ENCODE results near the gene GMDS.

GMDS gene

GRCh38 chr6:1665214-1665613 is 580.2 kb downstream of the GMDS start:
- Histone ChIP-seq H2BK5ac (ENCODE audit: low read depth, low read length, poor library complexity, severe bottlenecking) (no peak overlapping the region), H3K36me3 (ENCODE audit: control insufficient read depth in 1 of 2, insufficient read depth in 2 of 2, low read depth in 1 of 2, low read length in 2 of 2) (peaks cover 0 to 6% of the 10 kb centered on the region in 2 experiments), H3K9me3 (ENCODE audit: control insufficient read depth, low read length) (no peaks in the 10 kb centered on the region), H3K4me3 (ENCODE audit: insufficient read depth in 1 of 2, low read depth in 1 of 2, low read length in 2 of 2) (no peak overlapping the region), H3K4me2 (ENCODE audit: low read length, poor library complexity, severe bottlenecking) (no peak overlapping the region), H3K14ac (ENCODE audit: low read length in 2 of 2) (no peak overlapping the region), H2AK5ac (ENCODE audit: low read length, severe bottlenecking) (no peak overlapping the region), H2BK12ac (ENCODE audit: low read length in 2 of 2) (no peak overlapping the region), H3K79me1 (replicated peaks; ENCODE audit: low read length, poor library complexity, severe bottlenecking) (no peaks in the 10 kb centered on the region), H3K18ac (ENCODE audit: low read depth in 1 of 2, low read length in 2 of 2) (no peak overlapping the region), H4K91ac (ENCODE audit: low read length) (no peak overlapping the region), H2BK15ac (ENCODE audit: low read depth, poor library complexity, severe bottlenecking) (no peak overlapping the region), H3K27ac (ENCODE audit: low read length, poor library complexity, severe bottlenecking) (no peak overlapping the region), H2BK120ac (ENCODE audit: low read depth, low read length) (no peak overlapping the region), H3K27me3 (ENCODE audit: control insufficient read depth in 1 of 2, insufficient read depth in 1 of 2, low read length in 2 of 2) (no peaks in the 10 kb centered on the region), H4K8ac (ENCODE audit: low read length) (no peak overlapping the region), H3K9ac (ENCODE audit: low read length) (no peak overlapping the region), H3K23ac (ENCODE audit: low read length in 2 of 2) (no peak overlapping the region), H2AFZ (ENCODE audit: low read depth, low read length) (no peak overlapping the region), H3K4ac (ENCODE audit: low read depth in 1 of 2, low read length in 2 of 2) (no peak overlapping the region), H3K4me1 (ENCODE audit: control insufficient read depth, insufficient read depth, low read depth, low read length) (peaks cover 2% of the 10 kb centered on the region)
- no peak for DNase-seq
- 48% methylated on average over 2 of the region's 2 CpGs for WGBS

- H2BK5ac ChIP-seq (ENCODE audit: low read depth, low read length, poor library complexity, severe bottlenecking): no peak overlapping the region
- no peak overlapping the region for H3K9ac ChIP-seq (ENCODE audit: low read length)
- no peaks in the 10 kb centered on the region for H3K79me1 ChIP-seq (replicated peaks; ENCODE audit: low read length, poor library complexity, severe bottlenecking)
- H3K4me2 ChIP-seq (ENCODE audit: low read length, poor library complexity, severe bottlenecking): no peak overlapping the region
- no peak overlapping the region for H3K23ac ChIP-seq (ENCODE audit: low read length in 2 of 2)
- H2AFZ ChIP-seq (ENCODE audit: low read depth, low read length): no peak overlapping the region
- no peak overlapping the region for H3K14ac ChIP-seq (ENCODE audit: low read length in 2 of 2)
- no peak overlapping the region for H3K18ac ChIP-seq (ENCODE audit: low read depth in 1 of 2, low read length in 2 of 2)
- no peaks in the 10 kb centered on the region for H3K27me3 ChIP-seq (ENCODE audit: control insufficient read depth in 1 of 2, insufficient read depth in 1 of 2, low read length in 2 of 2)
- H2BK120ac ChIP-seq (ENCODE audit: low read depth, low read length): no peak overlapping the region
- no peak overlapping the region for H2AK5ac ChIP-seq (ENCODE audit: low read length, severe bottlenecking)
- no peak overlapping the region for H4K8ac ChIP-seq (ENCODE audit: low read length)
- no peak overlapping the region for H2BK15ac ChIP-seq (ENCODE audit: low read depth, poor library complexity, severe bottlenecking)
- peaks cover 0 to 6% of the 10 kb centered on the region in 2 experiments for H3K36me3 ChIP-seq (ENCODE audit: control insufficient read depth in 1 of 2, insufficient read depth in 2 of 2, low read depth in 1 of 2, low read length in 2 of 2)
- no peak overlapping the region for H3K4ac ChIP-seq (ENCODE audit: low read depth in 1 of 2, low read length in 2 of 2)
- no peaks in the 10 kb centered on the region for H3K4me1 ChIP-seq (ENCODE audit: control insufficient read depth, insufficient read depth, low read depth, low read length)
- DNase-seq: no peak
- no peak overlapping the region for H3K4me3 ChIP-seq (ENCODE audit: insufficient read depth in 1 of 2, low read depth in 1 of 2, low read length in 2 of 2)
- H2BK12ac ChIP-seq (ENCODE audit: low read length in 2 of 2): no peak overlapping the region
- no peak overlapping the region for H4K91ac ChIP-seq (ENCODE audit: low read length)
- H3K27ac ChIP-seq (ENCODE audit: low read length, poor library complexity, severe bottlenecking): no peak overlapping the region
- 64% methylated on average over 6 of the region's 6 CpGs for WGBS
- H3K9me3 ChIP-seq (ENCODE audit: control insufficient read depth, low read length): no peaks in the 10 kb centered on the region
These were observed 581.1 kb downstream of the GMDS start for GRCh38 chr6:1664329-1664728.

GRCh38 chr6:1663511-1663910 is 581.9 kb downstream of the GMDS start:
- Histone ChIP-seq H3K23ac (ENCODE audit: low read length in 2 of 2) (no peak overlapping the region), H3K9me3 (ENCODE audit: control insufficient read depth, low read length) (no peaks in the 10 kb centered on the region), H3K18ac (ENCODE audit: low read depth in 1 of 2, low read length in 2 of 2) (no peak overlapping the region), H2AK5ac (ENCODE audit: low read length, severe bottlenecking) (no peak overlapping the region), H4K91ac (ENCODE audit: low read length) (no peak overlapping the region), H2BK15ac (ENCODE audit: low read depth, poor library complexity, severe bottlenecking) (no peak overlapping the region), H2BK120ac (ENCODE audit: low read depth, low read length) (no peak overlapping the region), H3K4me1 (ENCODE audit: control insufficient read depth, insufficient read depth, low read depth, low read length) (no peaks in the 10 kb centered on the region), H3K27me3 (ENCODE audit: control insufficient read depth in 1 of 2, insufficient read depth in 1 of 2, low read length in 2 of 2) (no peaks in the 10 kb centered on the region), H2BK12ac (ENCODE audit: low read length in 2 of 2) (no peak overlapping the region), H3K4me3 (ENCODE audit: insufficient read depth in 1 of 2, low read depth in 1 of 2, low read length in 2 of 2) (no peak overlapping the region), H3K4me2 (ENCODE audit: low read length, poor library complexity, severe bottlenecking) (no peak overlapping the region), H2AFZ (ENCODE audit: low read depth, low read length) (no peak overlapping the region), H2BK5ac (ENCODE audit: low read depth, low read length, poor library complexity, severe bottlenecking) (no peak overlapping the region), H3K27ac (ENCODE audit: low read length, poor library complexity, severe bottlenecking) (no peak overlapping the region), H3K36me3 (ENCODE audit: control insufficient read depth in 1 of 2, insufficient read depth in 2 of 2, low read depth in 1 of 2, low read length in 2 of 2) (peaks cover 0 to 6% of the 10 kb centered on the region in 2 experiments), H4K8ac (ENCODE audit: low read length) (no peak overlapping the region), H3K79me1 (replicated peaks; ENCODE audit: low read length, poor library complexity, severe bottlenecking) (no peaks in the 10 kb centered on the region), H3K4ac (ENCODE audit: low read depth in 1 of 2, low read length in 2 of 2) (no peak overlapping the region), H3K14ac (ENCODE audit: low read length in 2 of 2) (no peak overlapping the region), H3K9ac (ENCODE audit: low read length) (no peak overlapping the region)
- WGBS: 96% methylated on average over 5 of the region's 5 CpGs
- DNase-seq: no peak

- no peak overlapping the region for H2BK120ac ChIP-seq (ENCODE audit: low read depth, low read length)
- H3K9me3 ChIP-seq (ENCODE audit: control insufficient read depth, low read length): no peaks in the 10 kb centered on the region
- H2BK5ac ChIP-seq (ENCODE audit: low read depth, low read length, poor library complexity, severe bottlenecking): no peak overlapping the region
- DNase-seq: no peak
- H2AFZ ChIP-seq (ENCODE audit: low read depth, low read length): no peak overlapping the region
- H2AK5ac ChIP-seq (ENCODE audit: low read length, severe bottlenecking): no peak overlapping the region
- H3K27me3 ChIP-seq (ENCODE audit: control insufficient read depth in 1 of 2, insufficient read depth in 1 of 2, low read length in 2 of 2): no peaks in the 10 kb centered on the region
- H3K36me3 ChIP-seq (ENCODE audit: control insufficient read depth in 1 of 2, insufficient read depth in 2 of 2, low read depth in 1 of 2, low read length in 2 of 2): peaks cover 0 to 6% of the 10 kb centered on the region in 2 experiments
- H3K14ac ChIP-seq (ENCODE audit: low read length in 2 of 2): no peak overlapping the region
- H3K4ac ChIP-seq (ENCODE audit: low read depth in 1 of 2, low read length in 2 of 2): no peak overlapping the region
- H3K4me3 ChIP-seq (ENCODE audit: insufficient read depth in 1 of 2, low read depth in 1 of 2, low read length in 2 of 2): no peak overlapping the region
- H3K9ac ChIP-seq (ENCODE audit: low read length): no peak overlapping the region
- no peak overlapping the region for H3K23ac ChIP-seq (ENCODE audit: low read length in 2 of 2)
- no peak overlapping the region for H2BK15ac ChIP-seq (ENCODE audit: low read depth, poor library complexity, severe bottlenecking)
- no peaks in the 10 kb centered on the region for H3K79me1 ChIP-seq (replicated peaks; ENCODE audit: low read length, poor library complexity, severe bottlenecking)
- no peak overlapping the region for H4K8ac ChIP-seq (ENCODE audit: low read length)
- H3K18ac ChIP-seq (ENCODE audit: low read depth in 1 of 2, low read length in 2 of 2): no peak overlapping the region
- no peak overlapping the region for H4K91ac ChIP-seq (ENCODE audit: low read length)
- no peak overlapping the region for H3K27ac ChIP-seq (ENCODE audit: low read length, poor library complexity, severe bottlenecking)
- H3K4me1 ChIP-seq (ENCODE audit: control insufficient read depth, insufficient read depth, low read depth, low read length): peaks cover 1% of the 10 kb centered on the region
- no peak overlapping the region for H3K4me2 ChIP-seq (ENCODE audit: low read length, poor library complexity, severe bottlenecking)
- H2BK12ac ChIP-seq (ENCODE audit: low read length in 2 of 2): no peak overlapping the region
These were observed 582.9 kb downstream of the GMDS start for GRCh38 chr6:1662534-1662933.

Data from mesenchymal stem cell (in vitro differentiated cells and primary cell).